NCI-H2107 treated with DMSO at 0.1 percent for 48 hours (cell line): ENCODE results near the gene STAB2.

Experiments used
- DNase-seq: peaks from one replicate; lab custom pipeline; 2025; ENCODE audit not compliant: unreplicated experiment; lab: John Stamatoyannopoulos, UW

The STAB2 gene

DNA sequence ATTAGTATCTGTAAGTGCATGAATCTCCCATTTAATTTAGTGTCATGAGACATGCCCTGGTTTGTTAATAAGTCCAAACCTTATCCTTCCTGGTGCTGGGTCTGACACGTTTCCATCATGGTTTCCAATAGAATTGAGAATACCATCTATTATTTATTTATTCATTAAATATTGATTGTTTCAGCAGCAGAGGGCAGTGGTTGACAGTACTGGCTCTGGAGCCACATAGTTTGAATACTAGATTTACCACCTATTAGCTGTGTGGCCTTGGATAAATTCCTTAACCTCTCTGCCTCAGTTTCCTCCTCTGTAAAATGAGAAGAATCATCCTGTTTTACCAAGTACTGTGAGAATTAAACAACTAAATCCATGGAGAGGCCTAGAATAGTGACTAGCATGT is 941 bp upstream of the STAB2 start:
- DNase-seq: no peak

DNA sequence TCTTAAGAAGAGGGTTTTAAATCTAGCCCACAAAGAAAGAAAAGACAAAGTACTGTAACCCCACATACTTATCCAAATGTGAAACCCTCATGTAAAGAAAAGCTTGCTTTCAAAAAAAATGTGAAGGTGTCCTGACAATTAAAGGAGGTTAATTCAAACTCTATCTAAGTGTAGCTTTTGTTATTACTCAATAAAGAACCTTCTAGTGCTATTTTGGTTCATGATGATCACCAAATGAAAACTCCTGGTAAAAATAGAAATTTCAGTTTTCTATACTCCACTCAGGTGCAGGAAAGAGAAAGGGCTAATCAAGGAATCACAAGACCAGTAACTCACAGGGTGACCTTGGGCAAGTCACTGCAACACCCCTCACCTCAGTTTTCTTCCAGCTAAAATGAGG is 1.6 kb downstream of the STAB2 start:
- DNase-seq: no peak

DNA sequence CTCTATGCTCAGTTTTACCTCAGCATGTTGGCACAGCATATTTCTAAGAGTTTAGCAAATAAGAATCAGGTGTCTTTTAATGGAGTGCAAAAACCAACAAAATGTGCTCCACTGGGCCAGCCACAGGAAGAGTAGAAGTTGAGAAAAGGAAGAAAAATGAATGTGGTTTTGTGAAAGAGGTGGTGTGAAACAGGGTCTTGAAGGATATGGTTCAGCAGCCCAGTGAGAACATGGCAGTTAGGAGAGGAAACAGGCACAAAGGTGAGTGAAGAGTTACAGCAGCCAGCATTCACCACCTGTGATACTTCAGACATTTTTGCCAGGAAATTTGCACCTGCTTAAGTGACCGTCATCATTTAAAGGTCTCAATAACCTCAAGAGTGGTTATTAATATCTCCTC is 2.4 kb downstream of the STAB2 start:
- DNase-seq: no peak

DNA sequence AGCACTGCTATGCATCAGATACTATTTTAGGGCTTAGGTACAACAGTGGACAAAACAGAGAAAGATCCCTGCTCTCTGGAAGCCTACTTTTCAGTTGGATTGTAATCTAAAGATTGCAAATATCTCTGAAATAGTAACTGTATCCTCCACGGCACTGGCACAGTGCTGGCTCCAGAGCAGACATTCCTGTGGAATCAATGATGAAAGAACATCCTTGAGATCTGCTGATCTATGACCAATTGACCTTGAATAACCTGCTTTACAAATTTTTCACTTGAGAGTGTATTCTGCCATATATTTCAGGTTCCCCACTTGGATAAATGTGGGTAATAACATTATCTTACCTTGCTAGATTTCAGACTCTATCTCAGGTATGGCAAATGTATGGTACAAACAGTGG is 3.2 kb downstream of the STAB2 start:
- no peak for DNase-seq

DNA sequence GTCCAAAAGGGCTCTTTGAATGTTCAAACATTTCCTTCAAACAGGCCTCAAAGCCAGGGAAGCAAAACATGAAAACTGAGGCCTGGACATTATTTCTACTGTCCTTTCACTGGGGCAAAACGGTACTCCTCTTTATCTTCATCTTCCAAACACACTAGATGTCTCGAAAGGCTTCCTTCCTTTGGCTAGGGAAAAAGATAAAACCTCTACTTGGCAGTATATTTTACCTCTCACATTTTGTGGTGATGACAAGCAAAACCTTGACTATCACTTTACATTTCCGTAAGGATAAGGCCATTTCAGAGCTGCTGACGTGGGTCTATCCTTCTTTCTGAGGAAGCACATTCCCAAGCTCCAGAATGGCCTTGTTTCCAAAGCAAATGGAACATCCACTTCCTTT is 9.9 kb downstream of the STAB2 start:
- DNase-seq: no peak

DNA sequence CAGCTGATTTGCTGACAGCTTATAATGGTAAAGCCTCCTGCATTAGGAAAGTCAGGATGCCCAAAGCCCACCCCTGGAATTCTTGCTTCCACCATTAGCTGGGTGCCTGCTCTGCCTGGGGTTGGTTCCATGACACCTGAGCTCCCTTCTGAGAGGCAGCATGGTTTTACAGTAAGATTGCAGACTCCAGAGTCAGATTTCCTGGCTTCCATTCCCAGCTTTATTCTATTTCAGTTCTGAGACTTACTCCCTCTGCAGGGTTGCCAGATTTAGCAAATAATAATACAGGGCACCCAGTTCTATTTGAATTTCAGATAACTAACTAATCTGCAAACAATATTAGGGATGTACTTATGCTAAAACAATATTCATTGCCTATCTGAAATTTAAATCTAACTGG is 12.2 kb downstream of the STAB2 start:
- DNase-seq: peak; percentile 46

DNA sequence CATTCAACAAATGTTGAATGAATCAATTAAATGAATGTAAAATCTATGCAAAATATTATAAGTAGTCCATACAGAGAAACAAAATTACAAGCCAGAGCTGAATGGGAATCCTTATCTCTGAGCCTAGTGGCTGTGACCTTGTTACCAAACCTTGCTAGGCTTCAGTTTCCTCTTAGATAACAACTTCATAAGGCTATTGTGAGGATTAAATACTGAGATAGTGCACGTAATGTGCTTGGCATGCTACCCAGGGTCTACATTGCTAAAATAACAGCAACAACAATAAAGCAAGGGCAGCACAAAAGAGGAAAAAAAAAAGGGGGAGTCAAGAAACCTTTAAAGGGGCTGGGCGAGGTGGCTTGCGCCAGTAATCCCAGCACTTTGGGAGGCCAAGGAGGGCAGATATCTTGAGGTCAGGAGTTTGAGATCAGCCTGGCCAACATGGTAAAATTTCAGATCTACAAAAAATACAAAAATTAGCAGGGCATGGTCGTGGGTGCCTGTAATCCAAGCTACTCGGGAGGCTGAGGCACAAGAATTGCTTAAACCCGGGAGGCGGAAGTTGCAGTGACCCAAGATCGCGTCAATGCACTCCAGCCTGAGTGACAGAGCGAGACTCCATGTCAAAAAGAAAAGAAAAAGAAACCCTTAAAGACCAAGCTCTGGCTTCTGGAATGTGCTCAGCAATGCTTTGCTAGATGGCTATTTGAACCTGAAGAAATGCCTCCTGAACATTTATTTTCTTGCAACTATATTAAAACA is 14.1 kb downstream of the STAB2 start:
- no peak for DNase-seq

DNA sequence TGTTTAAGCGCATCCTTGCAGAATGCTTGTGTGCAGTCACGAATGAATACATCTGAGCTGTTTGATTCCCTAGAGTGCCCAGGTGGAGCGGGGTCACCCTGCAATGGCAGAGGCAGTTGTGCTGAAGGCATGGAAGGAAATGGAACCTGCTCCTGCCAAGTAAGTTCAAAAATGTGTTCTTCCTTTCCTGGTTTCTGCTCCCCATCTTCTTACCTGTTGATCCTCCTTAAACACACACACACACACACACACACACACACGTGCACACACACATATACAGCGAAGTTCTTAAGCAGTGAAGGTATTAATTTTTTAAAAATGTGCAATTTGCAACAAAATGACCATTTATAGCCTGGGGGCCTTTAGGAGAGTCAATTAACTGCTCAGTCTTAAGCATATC is 33.3 kb downstream of the STAB2 start:
- DNase-seq: no peak

DNA sequence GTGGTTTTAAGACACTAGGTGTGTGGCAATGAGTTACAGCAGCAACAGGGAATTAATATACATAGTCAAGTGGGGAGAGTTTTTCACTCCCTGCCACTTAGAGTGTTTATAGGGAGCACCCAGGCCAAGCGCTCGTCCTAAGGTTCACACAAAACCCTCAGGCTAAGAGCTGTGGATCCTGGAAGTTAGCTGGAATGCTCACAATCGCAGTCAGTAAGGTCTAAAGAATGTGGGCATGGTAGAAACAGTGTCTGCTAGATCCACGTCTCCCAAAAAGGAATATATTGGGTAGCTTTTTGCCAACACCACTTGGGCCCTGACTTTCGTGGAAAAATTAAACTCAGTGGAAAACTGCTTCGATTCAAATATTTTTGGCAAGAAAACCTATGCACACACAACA is 36.6 kb downstream of the STAB2 start:
- DNase-seq: no peak

DNA sequence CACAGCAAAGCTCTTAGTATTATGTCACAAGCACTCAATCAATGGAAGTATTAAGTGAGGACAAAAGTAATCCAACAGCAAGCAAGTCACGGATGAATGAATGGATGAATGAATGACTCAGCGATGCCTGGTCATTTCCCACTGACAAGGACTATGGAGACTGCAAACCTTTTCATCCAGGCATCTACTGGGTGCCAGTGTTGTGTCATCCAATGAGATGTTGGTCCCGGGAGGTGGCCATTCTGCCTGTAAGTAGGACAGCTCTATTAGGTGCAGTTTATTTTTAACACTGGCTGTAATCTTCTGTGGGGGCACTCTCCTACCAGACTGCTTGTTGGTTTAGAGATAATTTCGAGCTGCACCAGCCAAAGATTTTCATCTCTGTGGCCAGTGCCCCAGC is 39.4 kb downstream of the STAB2 start:
- DNase-seq: peak; percentile 76

DNA sequence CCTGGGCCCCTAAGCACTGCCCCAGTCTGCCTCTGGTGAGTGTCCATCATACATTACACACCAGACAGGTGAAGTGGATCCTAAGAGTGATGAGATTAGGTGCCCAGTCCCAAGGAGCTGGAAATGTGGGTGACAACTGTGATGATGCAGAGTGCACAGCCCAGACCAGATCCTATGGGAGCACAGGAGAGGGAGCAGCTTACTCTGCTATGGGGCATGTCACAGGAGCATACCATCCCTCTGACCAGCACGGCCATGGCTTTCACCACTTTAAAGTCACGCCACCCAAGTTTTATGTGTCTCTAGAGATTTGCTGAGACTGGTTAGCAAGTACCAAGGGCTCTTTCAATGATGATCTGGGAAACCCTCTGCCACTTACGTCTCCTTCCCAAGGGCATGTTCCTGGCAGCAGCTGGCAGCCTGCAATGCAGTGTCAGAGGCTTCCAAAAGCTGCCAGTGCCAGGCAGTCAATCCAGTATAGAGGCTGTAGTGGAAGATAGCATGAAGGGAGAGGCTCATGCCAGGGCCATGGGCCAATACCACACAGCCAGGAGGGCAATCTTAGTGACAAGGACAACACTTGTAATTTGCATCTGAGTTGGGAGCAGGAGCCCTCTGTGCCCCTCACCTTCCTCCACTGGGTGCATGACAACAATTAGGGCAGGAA is 40.2 kb downstream of the STAB2 start:
- DNase-seq: peak; percentile 26

DNA sequence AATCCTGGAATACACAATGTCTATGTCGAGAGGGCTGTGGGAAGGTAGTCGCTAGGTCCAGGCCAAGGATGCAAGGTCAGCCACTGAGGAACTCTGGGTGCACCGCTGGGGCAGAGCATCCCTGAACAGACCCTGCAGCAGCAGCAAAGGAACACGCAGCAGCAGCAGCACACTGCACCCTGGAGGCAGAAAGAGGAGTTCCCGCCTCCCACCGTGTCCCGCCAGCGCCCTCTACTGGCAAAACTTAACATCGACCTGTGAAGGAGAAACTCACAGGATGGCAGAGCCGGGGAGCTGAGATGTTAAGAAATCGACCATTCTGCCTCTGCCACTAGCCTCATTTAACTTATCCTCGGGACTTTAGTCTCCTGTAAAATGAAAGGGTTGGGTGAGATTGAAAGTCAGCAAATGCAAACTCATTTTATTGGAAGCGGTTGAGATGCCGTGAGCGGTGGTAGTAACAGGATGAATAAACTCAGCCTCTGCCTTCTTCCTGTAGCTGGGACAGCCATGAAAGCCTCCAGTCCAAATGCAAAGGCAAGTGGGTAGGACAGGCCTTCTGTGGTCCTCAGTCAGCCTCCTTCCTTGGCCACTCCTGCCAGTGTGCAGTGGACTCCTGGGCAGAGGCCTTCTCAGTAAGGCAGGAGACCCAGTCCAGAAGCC is 45.6 kb downstream of the STAB2 start:
- no peak for DNase-seq

DNA sequence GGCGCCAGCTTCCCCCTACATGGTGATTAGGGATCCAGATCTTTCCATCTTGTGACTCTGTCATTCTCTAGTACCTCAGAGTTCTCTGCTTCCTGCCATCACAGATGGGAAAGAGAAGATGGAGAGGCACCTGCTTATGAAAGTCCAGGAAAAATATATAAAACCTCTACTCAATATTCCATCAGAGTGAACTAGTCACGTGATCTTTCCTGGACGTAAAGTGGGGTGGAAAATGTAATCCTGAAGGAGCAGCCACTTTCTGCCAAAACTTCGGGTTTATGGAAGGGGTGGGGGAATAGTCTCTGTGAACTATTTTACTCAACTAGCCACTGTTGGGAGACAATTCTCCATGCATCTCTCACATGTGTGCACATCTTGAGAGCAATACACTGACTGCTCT is 47.7 kb downstream of the STAB2 start:
- DNase-seq: no peak

DNA sequence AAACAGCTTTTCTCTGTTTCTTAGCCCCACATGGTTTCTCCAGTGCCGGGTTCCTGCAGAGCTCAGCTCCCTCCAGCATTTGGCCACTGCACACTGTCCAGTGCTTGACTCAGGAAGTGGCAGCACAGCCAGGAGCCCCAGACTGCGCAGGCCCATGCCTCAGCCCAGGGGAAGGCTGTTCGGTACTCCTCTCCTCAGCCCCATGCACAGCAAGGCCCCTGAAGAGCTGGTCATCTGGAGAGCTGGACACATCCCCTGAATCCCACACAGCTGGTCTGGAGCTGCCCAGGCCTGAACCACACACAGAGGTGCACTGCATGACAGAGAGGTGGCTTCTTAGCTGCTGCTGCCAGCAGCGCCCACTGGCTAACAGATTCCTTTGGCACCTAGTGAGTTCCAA is 48.3 kb downstream of the STAB2 start:
- DNase-seq: no peak

DNA sequence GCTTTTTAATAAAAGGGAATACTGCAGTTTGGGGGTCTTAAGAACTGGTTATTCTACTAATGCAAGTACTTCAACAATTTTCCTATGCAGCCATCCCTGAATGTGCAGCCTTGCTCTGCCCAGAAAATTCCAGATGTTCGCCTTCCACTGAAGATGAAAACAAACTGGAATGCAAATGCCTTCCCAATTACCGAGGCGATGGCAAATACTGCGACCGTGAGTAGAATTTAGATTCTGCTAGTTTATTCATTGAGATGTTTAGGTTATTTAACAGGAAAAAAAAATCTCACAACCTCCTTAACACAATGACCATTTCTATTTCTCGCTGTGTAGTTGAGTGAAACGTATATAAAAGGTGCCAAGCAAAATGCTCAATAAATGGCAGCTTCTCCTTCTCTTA is 49.9 kb downstream of the STAB2 start:
- no peak for DNase-seq

DNA sequence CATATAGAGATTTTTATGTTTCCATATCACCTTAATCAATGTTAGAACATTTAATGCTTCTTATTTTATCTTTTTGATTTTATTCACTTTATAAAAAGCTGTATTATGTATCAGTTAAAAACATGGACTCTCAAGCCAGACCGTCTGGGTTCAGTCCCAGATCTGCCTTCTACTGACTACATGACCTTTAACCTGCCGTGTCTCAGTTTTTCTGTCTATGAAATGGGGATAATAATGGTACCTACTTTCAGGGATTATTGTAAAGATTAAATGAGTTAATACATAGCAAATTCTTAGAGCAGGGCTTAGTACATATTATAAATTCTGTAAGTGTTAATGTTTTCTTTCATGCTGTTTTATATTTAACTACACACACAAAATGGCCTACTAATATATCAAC is 50.4 kb downstream of the STAB2 start:
- no peak for DNase-seq

DNA sequence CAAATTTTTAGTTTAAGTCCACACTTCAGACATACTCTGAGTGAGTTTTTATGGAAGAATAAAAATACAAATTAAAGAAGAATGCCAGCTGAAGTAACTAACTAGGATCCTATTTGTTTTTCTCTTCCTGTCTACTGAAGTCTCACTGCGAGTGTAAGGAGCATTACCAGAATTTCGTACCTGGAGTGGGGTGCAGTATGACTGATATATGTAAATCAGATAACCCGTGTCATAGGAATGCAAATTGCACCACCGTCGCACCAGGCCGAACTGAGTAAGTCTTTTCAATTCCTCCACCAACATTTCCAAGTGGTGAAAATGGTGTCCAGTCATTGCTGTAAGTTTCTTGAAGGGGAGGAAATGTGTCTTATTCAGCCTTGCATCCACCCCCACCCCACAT is 52.9 kb downstream of the STAB2 start:
- DNase-seq: no peak

DNA sequence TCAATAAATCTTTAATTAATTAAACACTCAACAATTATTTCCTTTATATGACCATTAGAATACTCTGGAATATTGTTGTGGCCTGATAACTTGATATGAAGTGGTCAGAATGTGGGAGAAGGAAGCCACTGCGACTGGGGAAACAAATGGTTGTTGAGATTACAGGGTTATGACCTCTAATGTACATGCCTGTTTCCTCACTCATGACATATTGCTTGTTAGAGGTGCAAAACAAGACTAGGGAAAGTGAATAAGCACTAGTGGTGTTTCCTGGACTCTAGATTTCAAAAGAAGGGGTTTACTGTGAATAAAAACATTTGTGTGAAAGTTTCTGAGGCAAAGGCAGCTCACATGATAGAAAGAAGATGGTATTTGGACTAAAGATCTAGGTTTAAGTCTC is 53.3 kb downstream of the STAB2 start:
- DNase-seq: no peak

DNA sequence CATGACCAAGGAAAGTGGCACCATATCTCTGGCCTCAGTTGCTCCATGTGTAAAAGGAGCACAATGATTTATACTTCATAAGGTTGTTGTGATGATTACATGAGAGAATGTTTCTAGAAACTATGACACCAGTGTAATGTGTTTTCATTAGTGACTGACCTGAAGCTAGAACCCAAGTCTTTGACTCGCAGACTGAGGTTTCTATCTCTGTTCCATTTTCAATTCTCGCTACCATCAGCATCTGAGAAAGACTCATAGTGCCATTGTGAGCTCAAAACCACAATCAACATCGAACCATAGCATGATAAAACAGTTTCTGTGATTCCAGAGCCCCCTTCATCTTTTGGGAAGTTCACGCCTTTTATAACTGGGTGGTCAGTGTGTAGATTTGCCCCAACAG is 53.8 kb downstream of the STAB2 start:
- DNase-seq: no peak

DNA sequence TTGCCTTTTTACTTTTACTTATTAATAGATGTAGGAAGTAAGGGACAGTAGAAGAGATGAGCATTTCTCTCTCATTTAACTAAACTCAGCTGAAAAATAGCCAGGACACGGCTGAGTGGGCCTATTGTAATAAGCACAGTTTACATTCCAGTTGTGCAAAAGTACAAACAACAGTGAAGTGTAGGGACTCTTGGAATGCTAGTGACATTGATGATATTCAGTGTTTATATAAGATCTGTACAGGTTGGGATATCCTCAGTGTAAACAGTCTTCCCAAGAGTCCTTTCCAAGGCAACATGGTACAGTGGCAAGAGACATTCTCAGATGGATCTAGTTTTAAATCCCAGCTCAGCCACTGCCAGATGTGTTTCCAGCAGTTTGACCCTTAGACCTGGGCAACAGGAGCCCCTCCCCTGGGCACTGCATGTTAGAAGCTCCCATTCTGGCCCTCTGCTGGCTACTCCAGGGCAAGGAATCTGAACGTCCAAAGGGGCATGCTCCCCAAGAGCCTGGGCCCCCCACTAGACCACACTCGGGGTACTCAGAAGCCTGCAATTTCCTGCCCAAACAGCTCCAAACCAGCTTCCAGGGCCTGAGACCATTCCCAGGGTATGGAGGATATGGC is 55.3 kb downstream of the STAB2 start:
- no peak for DNase-seq

DNA sequence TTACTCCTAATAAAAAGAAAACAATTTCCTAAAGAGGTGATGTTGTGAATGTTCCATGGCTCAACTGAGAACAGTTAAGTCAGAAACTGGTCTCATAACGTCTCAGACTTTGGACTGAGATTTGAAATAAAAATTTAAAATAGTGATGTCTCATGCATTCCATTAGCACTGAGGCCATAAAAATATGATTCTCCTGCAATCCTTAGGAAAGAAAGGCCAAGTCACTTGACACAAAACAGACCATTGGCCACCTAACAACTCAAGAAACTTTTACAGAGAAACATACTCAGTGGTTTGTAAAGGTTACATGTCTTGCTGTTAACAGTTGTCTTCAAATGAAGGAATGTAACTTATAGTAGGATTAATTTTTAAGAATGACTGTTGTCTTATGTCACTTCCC is 58.1 kb downstream of the STAB2 start:
- no peak for DNase-seq

DNA sequence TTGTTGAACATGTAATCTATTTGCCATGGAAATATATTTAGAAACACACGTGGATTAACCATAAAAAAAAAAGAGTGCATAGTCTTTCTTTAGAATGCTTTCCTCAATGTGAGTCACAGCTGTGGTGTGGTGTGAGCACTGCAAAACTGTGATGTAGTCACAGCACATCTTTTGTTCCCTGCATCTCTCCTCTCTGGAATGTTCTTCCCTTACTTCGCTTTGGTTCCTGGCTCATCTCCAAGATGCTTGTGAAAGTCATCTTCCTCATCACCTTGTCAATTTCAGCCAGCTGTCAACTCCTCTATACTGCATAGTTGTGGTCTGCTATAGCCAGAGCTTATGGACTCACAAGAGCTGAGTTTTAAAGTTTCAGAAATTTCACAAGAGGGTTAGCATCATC is 60.2 kb downstream of the STAB2 start:
- DNase-seq: no peak
